PC-9 (cell line): ENCODE measurements around the gene UTP15. TPM values are rescaled to one million over a fixed set of nuclear protein-coding genes. Genes with fewer than 3 reads are reported as not detected.

Experiments used
- BruUV-seq: library from RNA; stranded (reverse); fragments of 400-500 nt; replicated peaks from 2 replicates; lab custom pipeline; 2021; lab: Mats Ljungman, UMichigan
- CTCF ChIA-PET: fragments of 300-600 bp; sonication (Branson Sonifier 250); formaldehyde crosslinking; loops from one replicate; lab custom pipeline; 2022; ENCODE audit warnings: antibody characterized with exemption; lab: Charles Lee
- POLR2A ChIA-PET: fragments of 300-600 bp; sonication (Branson Sonifier 250); formaldehyde crosslinking; loops from one replicate; lab custom pipeline; 2022; ENCODE audit warnings: antibody characterized with exemption; ENCODE audit not compliant: unreplicated experiment; lab: Charles Lee
- DNase-seq, 2 experiments: peaks; one replicate each; pipeline versions ENCODE4 v3.0.0 to v3.0.0-alpha.2; 2015 to 2022; ENCODE audit warnings: mixed read lengths in 1 of 2
- H2AFZ ChIP-seq: fragments of 200-600 bp; sonication (generic); 2 replicates; pipeline ENCODE4 v1.8.1; 2017; ENCODE audit warnings: antibody characterized with exemption
- H3F3A ChIP-seq: fragments of 200-600 bp; sonication (generic); 2 replicates; pipeline ENCODE4 v1.8.1; 2017; ENCODE audit warnings: antibody characterized with exemption, mild to moderate bottlenecking, low read depth; ENCODE audit not compliant: insufficient read depth
- H3K27ac ChIP-seq: fragments of 200-600 bp; sonication (generic); 2 replicates; pipeline ENCODE4 v1.6.1; 2016; ENCODE audit warnings: mixed run types
- H3K27me3 ChIP-seq: fragments of 200-600 bp; sonication (generic); 2 replicates; pipeline ENCODE4 v1.6.1; 2016; ENCODE audit warnings: low read depth, mixed run types; ENCODE audit not compliant: insufficient read depth
- H3K36me3 ChIP-seq: fragments of 200-600 bp; sonication (generic); 2 replicates; pipeline ENCODE4 v1.6.1; 2016; ENCODE audit warnings: low read depth, mixed run types
- H3K4me1 ChIP-seq: fragments of 200-600 bp; sonication (generic); replicated peaks from 2 replicates; pipeline ENCODE4 v1.6.1; 2016; ENCODE audit warnings: mixed run types; ENCODE audit not compliant: insufficient read depth
- H3K4me2 ChIP-seq: fragments of 200-600 bp; sonication (generic); 2 replicates; pipeline ENCODE4 v1.6.1; 2017; ENCODE audit warnings: mixed run types
- H3K4me3 ChIP-seq: fragments of 200-600 bp; sonication (generic); 2 replicates; pipeline ENCODE4 v1.6.1; 2016; ENCODE audit warnings: mixed run types
- H3K79me2 ChIP-seq: fragments of 200-600 bp; sonication (generic); 2 replicates; pipeline ENCODE4 v1.6.1; 2017; ENCODE audit warnings: low read depth, mixed run types
- H3K9me2 ChIP-seq: fragments of 200-600 bp; sonication (generic); 2 replicates; pipeline ENCODE4 v1.8.1; 2017; ENCODE audit warnings: mild to moderate bottlenecking; ENCODE audit not compliant: insufficient read depth
- H3K9me3 ChIP-seq: fragments of 200-600 bp; sonication (generic); 2 replicates; pipeline ENCODE4 v1.8.1; 2016; ENCODE audit warnings: low read depth; ENCODE audit not compliant: insufficient read depth
- H4K20me1 ChIP-seq: fragments of 200-600 bp; sonication (generic); 2 replicates; pipeline ENCODE4 v1.8.1; 2017; ENCODE audit not compliant: insufficient read depth
- CTCF ChIP-seq: fragments of 200-600 bp; sonication (generic); conservative IDR thresholded peaks from 2 replicates; pipeline ENCODE4 v1.6.1; 2017; ENCODE audit warnings: mixed run types, antibody characterized with exemption, mild to moderate bottlenecking, moderate library complexity
- EZH2 ChIP-seq: fragments of 200-600 bp; sonication (generic); IDR thresholded peaks from 2 replicates; pipeline ENCODE4 v1.8.0; 2017; ENCODE audit warnings: antibody characterized with exemption, low read depth
- intact Hi-C: fragments of 100-400 bp; cut with micrococcal nuclease; formaldehyde crosslinking; loops from one replicate; pipeline ENCODE4 v1.10.0; 2022; ENCODE audit not compliant: unreplicated experiment
- total RNA-seq: library from RNA; stranded (reverse); gene quantifications from 2 replicates; pipeline ENCODE4 v1.2.3, GENCODE V29; 2021

The UTP15 gene
- total RNA-seq, 1 experiment from 2014 or later, result 19.4 TPM

GRCh38 chr5:73625944-73626811 lies 60.6 kb downstream of the UTP15 start, which contains the start of gene ARHGEF28:
Gene ARHGEF28, plus strand, starts transcription at chr5:73626196. Its CDS starts 58,656 bp downstream, at chr5:73684852.
- Histone ChIP-seq H3F3A (peaks cover 4% of the 10 kb centered on the region; the same call in 1 of the 2 replicates), H3K27ac (peak within 1 kb of the TSS; percentile 63), H3K9me3 (no peaks in the 10 kb centered on the region), H3K79me2 (peaks cover 52% of the 10 kb centered on the region), H4K20me1 (no peaks in the 10 kb centered on the region), H3K4me1 (peaks cover 62% of the 10 kb centered on the region), H3K4me3 (peak within 1 kb of the TSS; percentile 99), H2AFZ (peak within 1 kb of the TSS; percentile 94), H3K36me3 (peaks cover 15% of the 10 kb centered on the region; the same call in 1 of the 2 replicates), H3K27me3 (no peaks in the 10 kb centered on the region), H3K9me2 (no peaks in the 10 kb centered on the region), H3K4me2 (peak within 1 kb of the TSS; percentile 88)
- ChIA-PET CTCF (interaction anchor here (0.6 to 1.1 kb wide), 2 partner anchors 11 to 690 kb away, joined by 9 read pairs; no protein-coding TSS in a partner anchor), POLR2A (interaction anchor here (0.5 to 1.0 kb wide), 9 partner anchors 8 to 162 kb away, joined by 3 to 22 read pairs (median 4); no protein-coding TSS in a partner anchor)
- BruUV-seq, result no TSS peak
- intact Hi-C loops, result loop anchor here (1.0 to 10.0 kb wide), 3 partner anchors 21 to 139 kb away; no protein-coding TSS in a partner anchor
- TF ChIP-seq EZH2 (no peak), CTCF (no peak)
- peak; percentile 58 to 88 for DNase-seq

- H3K27ac ChIP-seq, result peak overlapping the region; percentile 34
- peaks cover 4% of the 10 kb centered on the region; the same call in 1 of the 2 replicates for H3F3A ChIP-seq
- H4K20me1 ChIP-seq, result no peaks in the 10 kb centered on the region
- H3K4me3 ChIP-seq, result peak overlapping the region; percentile 99
- H3K9me3 ChIP-seq, result no peaks in the 10 kb centered on the region
- ChIA-PET POLR2A (interaction anchor here (0.5 to 0.7 kb wide), 5 partner anchors 9 to 98 kb away, joined by 3 to 4 read pairs (median 3); no protein-coding TSS in a partner anchor), CTCF (interaction anchor here (0.6 kb wide), 1 partner anchor 50 kb away, joined by 3 read pairs; no protein-coding TSS in a partner anchor)
- intact Hi-C loops, result loop anchor here (1.0 to 10.0 kb wide), 3 partner anchors 22 to 138 kb away; no protein-coding TSS in a partner anchor
- peak overlapping the region; percentile 88 for H3K4me2 ChIP-seq
- H3K9me2 ChIP-seq, result no peaks in the 10 kb centered on the region
- peaks cover 58% of the 10 kb centered on the region for H3K79me2 ChIP-seq
- TF ChIP-seq EZH2, result no peak
- BruUV-seq, result TSS peak; percentile 49
- H2AFZ ChIP-seq, result peak overlapping the region; percentile 94
- no peak for DNase-seq
- peaks cover 15% of the 10 kb centered on the region; the same call in 1 of the 2 replicates for H3K36me3 ChIP-seq
- no peaks in the 10 kb centered on the region for H3K27me3 ChIP-seq
- H3K4me1 ChIP-seq, result peaks cover 65% of the 10 kb centered on the region
Measured at GRCh38 chr5:73626814-73627313, 61.3 kb downstream of the UTP15 start.

- Histone ChIP-seq H4K20me1 (no peaks in the 10 kb centered on the region), H3F3A (peaks cover 4% of the 10 kb centered on the region; the same call in 1 of the 2 replicates), H2AFZ (no peak overlapping the region), H3K4me3 (peak overlapping the region; percentile 10), H3K79me2 (peaks cover 84% of the 10 kb centered on the region), H3K4me1 (peaks cover 56% of the 10 kb centered on the region), H3K9me2 (no peaks in the 10 kb centered on the region), H3K27me3 (no peaks in the 10 kb centered on the region), H3K4me2 (peak overlapping the region; percentile 88), H3K36me3 (peaks cover 27% of the 10 kb centered on the region), H3K27ac (no peak overlapping the region), H3K9me3 (no peaks in the 10 kb centered on the region)
- no TSS peak for BruUV-seq
- TF ChIP-seq CTCF, result no peak
- TF ChIP-seq EZH2, result no peak
- ChIA-PET POLR2A (interaction anchor here (0.6 kb wide), 1 partner anchor 12 kb away, joined by 4 read pairs; no protein-coding TSS in a partner anchor), CTCF (no interaction called here)
- intact Hi-C loops, result loop anchor here (5.0 to 10.0 kb wide), 2 partner anchors 63 to 135 kb away; no protein-coding TSS in a partner anchor
- no peak for DNase-seq
Measured at GRCh38 chr5:73629456-73629855, 63.9 kb downstream of the UTP15 start.
